Stimulated activated CD4-positive, alpha-beta T cell treated with anti-CD3 and anti-CD28 coated beads, Interleukin-1b, Interleukin-23, amount 100 ng/mL, for 4 hours (primary cell): ENCODE data around the gene DCUN1D2.

ENCODE experiments used
- DNase-seq, 2 donors: peaks; one replicate each; pipeline ENCODE4 v3.0.0-alpha.2; 2020; ENCODE audit warnings: low read depth in 2 of 2

Gene DCUN1D2

DNA sequence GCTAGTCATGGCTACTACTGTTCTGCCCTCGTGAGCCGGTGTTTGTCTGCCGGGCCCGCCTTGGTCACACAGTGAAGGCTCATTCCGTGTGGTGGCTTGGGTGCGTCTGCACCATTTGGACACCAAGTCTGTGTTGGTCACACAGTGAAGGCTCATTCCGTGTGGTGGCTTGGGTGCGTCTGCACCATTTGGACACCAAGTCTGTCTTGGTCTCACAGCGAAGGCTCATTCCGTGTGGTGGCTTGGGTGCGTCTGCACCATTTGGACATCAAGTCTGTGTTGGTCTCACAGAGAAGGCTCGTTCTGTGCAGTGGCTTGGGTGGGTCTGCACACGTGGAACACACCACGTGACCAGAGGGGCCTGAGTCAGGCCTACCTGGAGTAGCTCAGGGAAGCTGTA lies 29.0 kb upstream of the DCUN1D2 start:
- no peak for DNase-seq

DNA sequence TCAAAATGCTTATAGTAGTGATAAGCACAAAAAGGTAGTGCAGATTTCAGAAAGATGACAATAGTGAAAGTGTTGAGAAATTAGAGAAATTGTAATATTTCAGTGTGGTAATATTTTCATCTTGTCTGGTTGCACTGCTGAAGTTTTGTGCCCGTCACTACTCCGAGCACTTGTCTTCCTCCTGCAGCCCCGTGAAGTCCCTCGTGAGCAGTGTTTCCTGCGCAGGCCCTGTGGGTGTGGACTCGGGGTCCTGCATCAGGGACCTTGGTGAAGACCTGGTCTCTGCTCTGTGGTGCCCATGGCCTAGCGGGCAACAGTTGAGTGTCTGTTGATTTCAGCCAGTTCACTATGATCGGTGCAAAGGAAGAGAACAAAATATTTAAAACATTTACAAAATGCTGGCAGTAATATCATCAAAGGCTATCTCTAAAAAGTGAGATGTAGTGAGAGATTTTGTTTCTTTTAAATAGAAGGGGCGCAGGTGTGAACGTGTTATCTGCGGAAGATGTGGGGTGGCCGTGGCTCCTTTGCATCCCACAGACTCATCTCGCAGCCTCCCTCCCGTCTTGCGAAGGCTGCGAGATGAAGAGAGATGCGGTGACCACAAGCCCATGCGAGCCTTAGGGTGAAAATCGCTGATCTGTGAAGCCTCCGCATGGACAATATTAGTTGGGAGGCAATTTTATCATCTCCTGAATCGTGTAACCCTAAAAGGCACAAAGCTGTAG lies 27.7 kb upstream of the DCUN1D2 start:
- no peak for DNase-seq

DNA sequence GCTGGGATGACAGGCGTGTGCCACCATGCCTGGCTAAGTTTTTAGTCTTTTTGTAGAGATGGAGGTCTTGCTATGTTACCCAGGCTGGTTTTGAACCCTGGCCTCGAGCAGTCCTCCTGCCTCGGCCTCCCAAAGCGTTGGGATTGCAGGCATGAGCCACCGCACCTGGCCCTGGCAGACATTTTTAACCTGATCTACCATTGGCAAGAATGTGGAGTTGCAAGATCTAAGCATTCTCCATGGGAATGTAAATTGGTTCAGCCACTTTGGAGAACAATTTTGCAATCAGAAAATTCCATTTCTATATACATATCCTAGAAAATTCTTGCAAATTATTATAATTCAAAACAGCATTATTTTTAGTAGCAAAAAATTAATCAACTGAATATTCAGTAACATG lies 24.3 kb upstream of the DCUN1D2 start:
- no peak for DNase-seq

DNA sequence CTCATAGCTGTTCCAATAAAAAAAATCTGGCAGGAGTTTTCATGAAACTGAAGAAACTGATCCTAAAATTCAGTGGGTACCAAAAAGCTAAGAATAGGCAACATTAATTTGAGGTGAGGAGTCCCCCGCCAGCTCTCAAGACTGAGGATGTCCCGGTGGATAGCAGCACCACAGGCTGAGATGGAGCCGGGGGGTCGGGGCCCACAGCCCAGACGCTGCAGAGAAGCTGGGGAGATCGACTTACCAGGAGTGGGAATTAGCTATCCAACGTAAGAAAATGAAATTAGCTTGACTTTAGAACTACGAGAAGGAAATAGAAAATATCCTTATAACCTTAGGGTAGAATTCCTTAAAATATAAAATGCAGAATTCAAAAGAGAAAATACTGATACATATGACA lies 23.2 kb upstream of the DCUN1D2 start:
- DNase-seq: no peak

DNA sequence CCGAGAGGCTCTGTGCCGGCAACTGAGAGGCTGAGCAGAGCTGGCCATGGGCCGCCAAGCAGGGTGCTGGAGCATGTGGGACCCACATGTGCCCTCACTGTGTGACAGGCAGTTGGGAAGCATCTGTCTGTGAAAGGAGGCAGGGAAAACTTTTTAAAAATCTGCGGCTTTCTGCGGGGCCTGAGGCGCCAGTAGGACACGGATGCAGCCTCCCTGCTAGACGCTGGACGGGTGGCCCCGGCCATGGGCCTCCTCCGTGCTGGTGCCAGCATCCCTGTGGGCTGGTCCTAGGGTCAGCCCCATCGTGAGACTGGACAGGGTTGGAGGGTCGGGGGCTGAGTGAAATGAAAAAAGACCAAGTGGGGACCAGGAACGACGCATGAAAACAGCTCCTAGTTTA lies 20.9 kb upstream of the DCUN1D2 start:
- no peak for DNase-seq

DNA sequence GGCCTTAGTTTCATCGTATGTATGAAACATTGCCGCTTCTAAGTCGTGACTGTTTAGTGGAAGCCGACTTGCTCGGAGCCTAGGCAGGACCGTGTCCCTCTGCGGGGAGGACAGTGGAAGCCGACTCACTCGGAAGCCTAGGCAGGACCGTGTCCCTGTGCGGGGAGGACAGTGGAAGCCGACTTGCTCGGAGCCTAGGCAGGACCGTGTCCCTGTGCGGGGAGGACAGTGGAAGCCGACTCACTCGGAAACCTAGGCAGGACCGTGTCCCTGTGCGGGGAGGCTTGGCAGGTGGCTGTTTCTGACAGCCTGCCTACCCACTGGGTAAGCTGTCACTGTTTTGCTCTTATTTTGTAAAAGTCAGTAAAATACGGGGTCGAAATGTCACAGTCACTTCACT lies 20.4 kb upstream of the DCUN1D2 start:
- DNase-seq: no peak

DNA sequence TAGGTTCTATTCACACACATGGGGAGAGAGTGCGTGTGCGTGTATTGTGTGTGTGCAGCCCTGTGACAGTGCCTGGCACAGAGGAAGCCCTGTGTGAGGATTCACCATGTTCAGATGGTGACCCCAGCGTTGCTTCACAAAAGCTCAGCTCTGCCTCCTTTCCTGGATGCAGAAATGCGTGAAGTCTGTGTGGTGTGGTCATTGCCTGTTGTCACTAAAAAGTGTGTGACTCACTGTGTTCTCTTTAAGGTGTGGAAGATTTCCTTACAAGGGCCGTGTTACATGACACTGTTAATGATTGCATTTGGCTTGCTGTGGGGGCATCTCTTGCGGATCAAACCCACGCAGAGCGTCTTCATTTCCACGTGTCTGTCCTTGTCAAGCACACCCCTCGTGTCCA lies 19.5 kb upstream of the DCUN1D2 start:
- DNase-seq: no peak

DNA sequence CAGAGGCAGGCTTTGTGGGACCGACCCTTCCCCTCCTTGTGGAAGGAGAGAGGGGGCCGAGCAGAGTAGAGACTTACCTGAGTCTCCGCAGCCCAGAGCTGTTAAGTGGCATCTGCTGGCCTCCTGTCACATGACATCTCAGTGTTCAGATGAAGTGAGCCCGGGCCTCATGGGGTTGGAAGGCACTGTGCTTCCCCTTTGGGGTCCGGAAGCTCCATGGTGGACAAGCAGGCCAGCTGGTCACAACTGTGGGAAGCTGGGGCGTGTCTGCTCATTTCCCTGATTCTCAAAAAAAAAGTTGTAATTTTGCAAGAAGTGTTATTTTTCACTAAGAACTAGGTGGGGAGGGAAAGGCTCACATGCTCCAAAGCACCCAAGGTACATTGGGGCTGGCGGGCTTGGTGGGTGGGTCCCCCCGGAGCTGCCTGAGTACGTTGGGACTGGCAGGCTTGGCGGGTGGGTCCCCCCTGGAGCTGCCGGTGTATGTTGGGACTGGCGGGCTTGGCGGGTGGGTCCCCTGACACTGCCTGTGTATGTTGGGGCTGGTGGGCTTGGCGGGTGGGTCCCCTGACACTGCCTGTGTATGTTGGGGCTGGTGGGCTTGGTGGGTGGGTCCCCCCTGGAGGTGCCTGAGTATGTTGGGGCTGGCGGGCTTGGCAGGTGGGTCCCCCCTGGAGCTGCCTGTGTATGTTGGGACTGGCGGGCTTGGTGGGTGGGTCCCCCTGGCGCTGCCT lies 18.2 kb upstream of the DCUN1D2 start:
- no peak for DNase-seq

DNA sequence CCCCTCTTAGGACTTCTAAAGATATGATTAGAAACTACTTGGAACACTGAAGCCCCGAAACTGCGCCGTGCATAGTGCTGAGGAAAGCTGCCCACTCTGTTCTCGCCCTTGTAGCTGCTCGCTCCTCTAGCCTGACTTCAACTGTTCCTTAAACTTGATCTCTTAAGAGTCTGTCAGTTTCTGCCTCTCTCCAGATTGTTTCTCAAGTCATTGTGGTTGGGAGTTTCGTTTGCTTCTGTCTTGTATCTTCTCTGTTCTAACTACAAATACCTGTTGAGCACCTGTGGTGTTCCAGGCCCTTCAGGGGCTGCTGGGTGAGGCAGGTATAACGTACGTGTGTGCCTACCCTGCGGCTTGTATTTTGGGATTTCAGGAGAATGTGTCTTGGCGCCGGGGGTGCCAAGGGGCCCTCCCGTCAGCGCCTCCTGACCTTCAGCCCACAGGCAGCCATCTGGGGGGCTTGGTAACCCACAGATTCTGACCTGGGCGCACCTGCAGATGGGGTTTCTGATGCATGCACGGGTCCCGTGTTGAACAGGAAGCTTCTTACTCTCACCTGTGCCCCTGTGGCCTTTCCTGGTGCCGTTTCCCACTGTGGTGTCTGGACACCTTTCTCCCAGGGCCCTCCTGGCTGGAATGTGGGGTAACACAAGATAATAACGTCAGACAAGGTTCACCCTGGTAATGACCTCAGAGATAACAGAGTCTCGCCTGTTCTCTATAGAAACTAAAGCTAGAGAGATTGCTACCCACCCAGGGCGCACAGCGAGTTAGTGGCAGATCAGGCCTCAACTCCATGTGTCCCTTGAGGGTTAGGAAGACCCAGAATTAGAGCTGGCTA lies 17.2 kb upstream of the DCUN1D2 start:
- no peak for DNase-seq

DNA sequence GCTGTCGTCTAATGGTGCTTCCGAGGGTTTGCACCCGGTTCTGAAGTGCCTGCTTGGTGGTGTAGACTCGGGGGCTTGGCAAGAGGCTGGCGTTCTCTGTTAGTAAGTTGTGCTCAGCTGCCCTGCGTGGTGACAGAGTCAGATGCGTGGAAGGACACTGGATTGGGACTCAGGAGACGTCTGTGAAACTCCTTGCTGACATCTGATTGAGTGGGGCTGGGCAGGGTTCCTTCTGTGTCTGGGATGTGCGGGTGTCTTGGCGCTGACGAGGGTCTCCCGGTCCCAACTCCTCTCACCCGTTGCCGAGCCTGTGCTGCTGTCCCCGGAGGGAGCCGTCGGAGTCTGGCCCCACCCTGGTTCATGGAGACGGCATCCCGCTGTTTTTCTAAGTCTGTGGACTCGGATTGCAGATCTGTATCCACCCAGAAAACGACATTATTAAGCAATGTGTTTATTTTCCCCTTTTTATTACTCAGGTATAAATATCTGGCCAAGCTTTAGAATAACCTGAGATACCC lies 16.4 kb upstream of the DCUN1D2 start:
- DNase-seq: no peak

DNA sequence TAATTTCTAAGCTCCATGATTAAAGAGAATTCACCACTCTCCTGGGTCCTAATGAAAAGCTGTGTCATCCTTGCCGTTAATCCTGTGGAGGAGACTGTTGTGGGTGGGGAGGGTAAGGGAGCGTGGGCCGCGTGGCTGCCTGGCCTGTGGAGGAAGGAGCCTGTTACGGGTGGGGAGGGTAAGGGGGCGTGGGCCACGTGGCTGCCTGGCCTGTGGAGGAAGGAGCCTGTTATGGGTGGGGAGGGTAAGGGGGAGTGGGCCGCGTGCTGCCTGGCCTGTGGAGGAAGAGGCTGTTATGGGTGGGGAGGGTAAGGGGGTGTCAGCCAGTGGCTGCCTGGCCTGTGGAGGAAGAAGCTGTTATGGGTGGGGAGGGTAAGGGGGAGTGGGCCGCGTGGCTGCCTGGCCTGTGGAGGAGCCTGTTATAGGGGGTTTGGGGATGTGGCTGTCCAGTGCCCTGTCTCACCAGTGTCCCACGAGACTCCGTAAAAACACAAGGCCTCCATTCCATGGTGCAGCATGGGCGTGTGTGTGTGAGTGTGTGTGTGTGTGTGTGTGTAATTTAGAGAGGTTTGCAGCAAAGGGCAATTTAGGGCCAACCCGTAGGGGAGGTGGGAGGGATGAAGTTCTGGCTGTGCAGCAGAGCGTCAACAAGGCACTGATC lies 15.6 kb upstream of the DCUN1D2 start:
- DNase-seq: no peak

DNA sequence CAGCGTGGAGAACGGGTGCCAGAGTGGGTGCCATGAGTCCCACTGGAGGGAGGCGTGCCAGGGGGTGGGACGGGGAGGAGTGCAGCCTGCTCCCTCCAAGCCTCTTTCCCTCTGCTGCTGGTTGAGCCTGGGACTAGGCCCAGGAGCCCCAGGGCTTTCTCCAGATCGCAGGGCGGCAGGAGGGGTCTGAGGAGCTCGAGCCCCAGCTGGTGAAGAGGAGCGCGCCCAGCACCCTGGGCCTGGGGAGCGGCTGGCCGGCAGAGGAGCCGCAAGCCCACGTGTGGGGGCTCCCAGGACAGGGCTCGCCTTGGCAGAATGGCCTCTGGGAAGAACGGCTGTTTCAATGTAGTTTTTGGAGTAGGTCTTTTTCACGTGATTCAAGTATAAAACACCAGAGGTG lies 12.2 kb upstream of the DCUN1D2 start:
- DNase-seq: no peak

DNA sequence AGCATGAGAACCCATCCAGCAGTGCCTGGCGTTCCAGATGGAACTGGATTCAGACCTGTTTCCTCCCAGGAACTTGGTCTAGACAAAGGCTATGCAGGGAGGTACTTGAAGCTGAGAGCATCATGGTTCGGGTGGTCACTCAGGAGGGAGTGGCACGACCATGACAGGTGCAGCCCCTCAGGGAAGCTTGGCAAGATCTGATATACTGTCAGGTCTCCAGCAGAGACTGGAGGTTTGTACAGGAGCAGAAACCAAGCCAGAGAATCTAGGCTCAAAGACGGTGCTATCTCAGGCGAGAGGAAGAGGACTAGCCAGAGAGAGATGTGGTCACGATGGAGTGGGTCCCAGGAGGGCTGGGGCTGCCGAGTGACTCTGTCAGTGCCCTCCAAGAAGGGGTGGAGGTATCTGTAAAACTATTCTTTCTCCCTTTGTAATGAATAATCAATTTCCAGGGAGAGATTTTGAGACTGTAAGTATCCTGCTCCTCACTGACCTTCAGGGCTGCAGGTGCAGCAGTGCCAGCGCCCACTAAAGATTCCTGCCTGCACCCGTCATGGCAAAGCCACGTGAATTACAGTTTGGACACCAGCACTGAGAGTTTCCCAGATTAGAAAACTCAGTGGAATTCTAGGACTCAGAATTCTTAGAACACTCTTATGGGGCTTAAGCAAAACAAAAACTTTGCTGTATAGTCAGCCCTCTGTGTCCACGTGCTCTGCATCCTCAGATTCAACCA lies 10.2 kb upstream of the DCUN1D2 start:
- no peak for DNase-seq

DNA sequence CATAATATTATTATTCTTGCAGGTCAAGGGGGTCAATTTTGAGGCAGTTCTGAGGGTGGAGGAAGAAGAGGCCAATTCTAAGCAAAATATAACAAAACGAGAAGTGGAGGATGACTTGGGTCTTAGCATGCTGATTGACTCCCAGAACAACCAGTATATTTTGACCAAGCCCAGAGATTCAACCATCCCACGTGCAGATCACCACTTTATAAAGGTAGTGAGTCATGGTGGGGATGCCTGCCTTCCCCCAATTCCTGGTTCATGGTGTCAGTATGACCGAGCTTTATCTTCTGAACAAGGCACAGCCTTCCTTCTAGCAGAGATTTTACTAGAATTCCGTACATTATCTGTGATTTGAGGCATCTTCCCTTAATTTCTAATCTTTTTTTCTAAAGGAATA lies 9.4 kb upstream of the DCUN1D2 start:
- no peak for DNase-seq

DNA sequence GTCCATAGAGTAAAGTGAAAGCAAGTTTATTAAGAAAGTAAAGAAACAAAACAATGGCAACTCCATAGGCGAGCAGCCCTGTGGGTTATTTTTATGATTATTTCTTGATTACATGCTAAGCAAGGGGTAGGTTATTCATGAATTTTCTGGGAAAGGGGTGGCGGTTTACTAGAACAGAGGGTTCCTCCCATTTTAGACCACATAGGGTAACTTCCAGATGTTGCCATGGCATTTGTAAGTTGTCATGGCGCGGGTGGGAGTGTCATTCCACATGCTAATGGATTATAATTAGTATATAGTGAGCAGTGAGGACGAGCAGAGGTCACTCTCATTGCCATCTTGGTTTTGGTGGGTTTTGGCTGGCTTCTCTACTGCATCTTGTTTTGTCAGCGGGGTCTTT lies 8.4 kb upstream of the DCUN1D2 start:
- DNase-seq: no peak

DNA sequence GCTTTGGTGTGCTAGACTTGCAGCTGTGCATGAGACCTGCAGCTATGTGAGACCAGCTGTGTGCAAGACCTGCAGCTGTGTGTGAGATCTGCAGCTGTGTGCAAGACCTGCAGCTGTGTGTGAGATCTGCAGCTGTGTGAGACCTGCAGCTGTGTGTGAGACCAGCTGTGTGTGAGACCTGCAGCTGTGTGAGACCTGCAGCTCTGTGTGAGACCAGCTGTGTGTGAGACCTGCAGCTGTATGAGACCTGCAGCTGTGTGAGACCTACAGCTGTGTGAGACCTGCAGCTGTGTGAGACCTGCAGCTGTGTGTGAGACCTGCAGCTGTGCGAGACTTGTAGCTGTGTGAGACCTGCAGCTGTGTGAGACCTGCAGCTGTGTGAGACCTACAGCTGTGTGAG lies 6.7 kb upstream of the DCUN1D2 start:
- no peak for DNase-seq

DNA sequence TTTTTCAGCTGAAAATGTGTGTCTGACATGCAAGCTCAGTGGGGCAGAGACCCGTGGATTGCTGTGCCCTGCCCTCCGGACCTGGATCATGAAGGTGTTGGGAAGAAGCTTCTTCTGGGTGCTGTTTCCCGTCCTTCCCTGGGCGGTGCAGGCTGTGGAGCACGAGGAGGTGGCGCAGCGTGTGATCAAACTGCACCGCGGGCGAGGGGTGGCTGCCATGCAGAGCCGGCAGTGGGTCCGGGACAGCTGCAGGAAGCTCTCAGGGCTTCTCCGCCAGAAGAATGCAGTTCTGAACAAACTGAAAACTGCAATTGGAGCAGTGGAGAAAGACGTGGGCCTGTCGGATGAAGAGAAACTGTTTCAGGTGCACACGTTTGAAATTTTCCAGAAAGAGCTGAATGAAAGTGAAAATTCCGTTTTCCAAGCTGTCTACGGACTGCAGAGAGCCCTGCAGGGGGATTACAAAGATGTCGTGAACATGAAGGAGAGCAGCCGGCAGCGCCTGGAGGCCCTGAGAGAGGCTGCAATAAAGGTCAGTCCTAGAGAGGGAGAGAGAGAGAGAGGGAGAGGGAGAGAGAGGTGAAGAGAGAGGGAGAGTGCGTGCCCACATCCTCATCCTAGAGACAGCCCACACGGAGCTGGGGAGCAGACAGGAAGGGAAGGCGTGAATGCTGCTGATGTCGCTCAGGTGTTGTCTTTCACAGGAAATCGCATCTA lies 5.1 kb upstream of the DCUN1D2 start:
- DNase-seq: no peak

DNA sequence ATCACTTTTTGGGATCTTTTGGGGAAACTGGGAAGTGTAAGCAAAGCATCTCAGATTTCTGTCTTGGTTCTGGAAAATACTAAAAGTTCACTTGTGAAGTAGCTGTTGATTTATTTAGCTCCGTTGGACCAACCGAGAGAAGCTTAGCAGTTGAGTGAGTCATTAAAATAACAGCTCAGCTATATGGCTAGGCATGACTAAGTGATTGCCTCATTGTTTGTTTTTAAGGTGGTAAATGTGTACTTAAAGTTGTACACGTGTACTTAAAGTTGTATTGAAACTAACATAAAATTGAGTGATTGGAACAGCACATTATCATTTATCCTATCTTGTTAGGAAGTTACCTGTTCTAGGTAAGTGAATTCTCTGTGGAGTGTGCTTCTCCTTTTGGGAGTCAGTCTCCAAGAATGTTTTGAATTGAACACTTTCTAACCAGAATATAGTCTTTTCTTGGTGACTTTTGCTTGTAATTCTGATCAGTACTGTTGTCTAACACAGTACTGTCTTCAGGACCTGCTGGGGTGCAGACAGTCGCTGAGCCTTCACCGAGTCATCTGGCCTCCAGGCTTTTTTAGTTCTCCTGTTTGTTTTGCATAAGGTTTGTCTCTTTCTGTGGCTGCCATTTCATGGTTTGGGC lies 2.9 kb upstream of the DCUN1D2 start:
- no peak for DNase-seq

DNA sequence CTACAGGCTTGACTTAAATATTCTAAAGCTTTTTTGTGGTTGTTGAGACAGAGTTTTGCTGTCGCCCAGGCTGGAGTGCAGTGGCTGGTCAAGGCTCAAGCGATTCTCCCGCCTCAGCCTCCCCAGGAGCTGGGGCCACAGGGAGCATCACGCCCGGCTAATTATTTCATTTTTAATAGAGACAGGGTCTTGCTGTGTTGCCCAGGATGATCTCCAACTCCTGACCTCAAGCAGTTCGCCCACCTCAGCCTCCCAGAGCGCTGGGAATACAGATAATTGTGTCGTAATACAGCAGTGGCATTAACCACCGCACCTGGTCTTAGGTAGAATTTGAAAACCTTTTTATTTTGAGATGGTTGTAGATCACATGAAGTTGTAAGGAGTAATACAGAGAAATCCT lies 1.5 kb upstream of the DCUN1D2 start:
- no peak for DNase-seq

DNA sequence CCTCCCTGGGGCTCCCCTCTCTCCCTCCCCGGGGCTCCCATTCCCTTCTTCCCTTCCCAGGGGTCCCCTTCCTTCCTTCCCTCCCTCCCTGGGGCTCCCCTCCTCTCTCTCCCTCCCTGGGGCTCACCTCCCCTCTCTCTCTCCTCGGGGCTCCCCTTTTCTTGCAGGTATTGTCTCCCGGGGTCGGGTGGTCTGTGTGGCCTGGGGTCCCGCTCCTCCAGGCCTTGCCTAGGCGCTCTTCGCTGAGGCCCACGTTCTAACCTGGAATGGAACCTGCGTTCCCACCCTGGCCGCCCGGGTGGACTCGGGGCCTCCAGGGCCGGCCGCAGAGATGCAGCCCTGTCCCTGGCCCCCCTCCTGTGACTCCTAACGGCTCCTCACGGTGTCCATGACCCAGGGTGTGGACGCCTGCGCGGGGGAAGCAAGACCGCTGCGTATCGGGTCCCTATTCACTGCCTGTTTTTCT lies 940 bp upstream of the DCUN1D2 start:
- DNase-seq: no peak
